Medulla oblongata (tissue), 1 donor: Measurements from ENCODE around the gene ADAM19.
A peak's percentile ranks its signal among the peaks of the same experiment; 100 is the strongest.

Experiments
- DNase-seq: peaks from one replicate; pipeline ENCODE4 v3.0.0-alpha.2; 2015; ENCODE audit errors: extremely low spot score

Gene ADAM19

DNA sequence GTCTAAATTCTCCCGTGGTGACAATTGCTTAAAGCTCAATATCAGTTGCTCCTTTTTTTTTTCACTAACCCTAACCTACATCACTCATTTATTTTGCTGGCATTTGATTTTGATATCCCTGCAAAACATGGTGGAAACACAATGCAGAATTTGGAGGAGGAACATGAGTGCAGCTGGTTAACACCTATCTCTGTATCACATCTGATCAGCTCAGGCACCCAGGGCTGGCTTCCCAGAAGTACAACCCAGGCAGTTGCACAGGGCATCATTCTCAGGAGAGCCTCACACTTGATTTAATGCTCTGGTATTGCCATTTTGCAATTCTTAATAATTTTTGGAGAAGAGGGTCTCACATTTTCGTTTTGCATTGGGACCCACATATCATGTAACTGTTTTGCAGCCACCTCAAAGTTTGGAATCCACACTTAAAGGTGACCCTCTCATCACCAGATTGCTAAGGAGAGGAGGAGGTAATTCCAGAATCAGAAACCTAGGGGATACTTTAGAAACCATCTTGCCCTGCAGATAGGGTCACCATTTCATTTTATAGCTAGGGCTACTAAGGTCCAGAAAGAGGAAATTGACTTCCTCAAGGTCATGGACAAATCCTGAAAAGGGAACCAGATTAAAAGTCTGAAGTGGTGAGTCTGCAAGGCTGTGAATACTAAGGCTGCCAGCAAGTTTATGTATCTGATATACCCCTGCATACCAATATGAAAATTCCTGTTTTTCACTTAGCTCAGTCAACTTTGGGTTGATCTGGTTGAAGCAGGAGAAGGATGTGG, 19.3 kb upstream of the ADAM19 start:
- DNase-seq = no peak

DNA sequence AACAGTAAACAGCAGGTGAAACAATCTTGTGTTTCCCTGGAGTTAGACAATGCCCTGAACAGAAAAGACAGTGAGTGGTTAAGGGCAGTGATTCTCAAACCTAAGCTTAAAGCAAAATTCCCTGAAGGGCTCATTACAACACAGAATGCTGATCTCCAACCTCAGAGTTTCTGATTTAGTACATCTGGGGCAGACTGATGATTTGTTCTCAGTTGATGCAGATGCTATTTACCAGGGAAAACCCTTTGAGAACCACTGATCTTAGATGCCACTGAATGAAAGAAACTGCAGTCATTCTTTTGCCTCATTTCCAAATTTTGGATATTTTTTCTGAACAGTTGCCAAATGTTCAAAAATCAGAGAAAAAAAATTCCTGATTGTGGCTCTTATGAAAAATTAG, 18.7 kb upstream of the ADAM19 start:
- DNase-seq = no peak

GRCh38 chr5:157593052-157593757, 17.6 kb upstream of the ADAM19 start:
- no peak for DNase-seq

DNA sequence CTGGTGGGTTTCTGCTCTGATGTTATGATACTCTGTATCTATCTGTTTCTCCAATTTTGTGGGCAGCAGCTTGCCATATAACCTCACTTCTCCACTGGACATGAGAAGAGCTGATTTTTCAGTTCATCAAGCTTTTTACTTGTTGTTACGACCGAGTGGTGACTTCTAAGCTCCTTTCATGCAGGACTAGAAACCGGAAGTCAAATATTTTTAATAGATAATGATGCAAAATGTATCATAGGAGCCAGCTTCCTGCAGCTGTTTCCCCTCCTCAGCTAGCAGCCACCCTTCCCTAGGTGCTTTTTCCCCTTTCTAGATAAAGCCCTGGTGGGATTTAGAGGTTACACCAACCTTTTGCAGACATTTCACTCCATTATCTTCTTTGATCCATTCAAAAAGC, 17.0 kb upstream of the ADAM19 start:
- DNase-seq = no peak

- DNase-seq = no peak
These were observed 14.9 kb upstream of the ADAM19 start for GRCh38 chr5:157590478-157590877.

DNA sequence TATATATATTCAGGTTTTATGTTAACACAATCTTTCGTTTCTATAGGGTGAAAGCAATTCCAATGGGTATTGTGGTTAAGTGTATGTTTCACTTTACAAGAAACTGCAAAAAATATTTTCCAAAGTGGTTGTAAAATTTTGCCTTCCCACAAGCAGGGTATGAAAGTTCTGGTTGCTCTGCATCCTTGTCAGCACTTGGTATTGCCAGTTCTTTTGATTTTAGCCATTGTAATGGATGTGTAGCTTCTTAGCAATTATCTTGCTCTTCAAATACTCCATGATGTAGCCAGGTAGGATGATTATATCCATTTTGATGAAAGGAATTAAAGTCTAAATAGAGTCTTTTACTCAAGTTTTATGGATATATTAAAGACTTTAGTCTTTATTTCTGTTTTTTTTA, 9.1 kb upstream of the ADAM19 start:
- DNase-seq = no peak

DNA sequence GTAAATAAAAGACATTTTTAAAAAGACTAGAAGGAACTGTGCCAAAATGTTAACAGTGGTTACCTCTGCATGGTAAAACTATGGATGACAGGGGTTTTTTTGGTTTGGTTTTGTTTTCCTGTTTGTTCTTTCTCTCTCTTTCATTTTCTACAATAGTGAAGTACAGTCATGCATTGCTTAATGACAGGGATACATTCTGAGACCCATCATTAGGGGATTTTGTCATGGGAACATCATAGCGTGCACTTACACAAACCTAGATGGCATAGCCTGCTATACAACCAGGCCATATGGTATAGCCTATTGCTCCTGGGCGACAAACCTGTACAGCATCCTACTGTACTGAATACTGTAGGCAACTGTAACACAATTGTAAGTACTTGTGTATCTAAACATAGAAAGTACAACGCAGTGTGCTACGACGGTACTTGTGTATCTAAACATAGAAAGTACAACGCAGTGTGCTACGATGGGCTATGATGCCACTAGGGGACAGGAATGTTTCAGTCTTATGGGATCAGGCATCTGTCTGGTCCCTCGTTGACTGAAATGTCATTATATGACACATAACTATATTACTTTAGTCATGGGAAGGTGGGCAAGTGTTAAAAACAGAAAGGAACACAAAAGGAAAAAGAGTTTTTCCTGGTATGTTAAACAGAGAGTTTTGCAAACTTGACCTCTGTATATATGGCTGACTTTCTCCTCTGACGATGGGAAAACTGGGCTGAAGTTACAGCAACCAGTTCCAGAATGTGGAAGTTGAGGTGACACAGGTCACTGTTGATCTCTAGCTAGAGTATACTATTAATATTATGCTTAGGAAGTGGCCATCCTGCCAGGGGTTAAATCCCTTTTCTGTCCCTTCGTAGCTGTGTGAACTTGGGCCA, 7.4 kb upstream of the ADAM19 start:
- no peak for DNase-seq

GRCh38 chr5:157581901-157582300, 6.3 kb upstream of the ADAM19 start:
- DNase-seq = no peak

DNA sequence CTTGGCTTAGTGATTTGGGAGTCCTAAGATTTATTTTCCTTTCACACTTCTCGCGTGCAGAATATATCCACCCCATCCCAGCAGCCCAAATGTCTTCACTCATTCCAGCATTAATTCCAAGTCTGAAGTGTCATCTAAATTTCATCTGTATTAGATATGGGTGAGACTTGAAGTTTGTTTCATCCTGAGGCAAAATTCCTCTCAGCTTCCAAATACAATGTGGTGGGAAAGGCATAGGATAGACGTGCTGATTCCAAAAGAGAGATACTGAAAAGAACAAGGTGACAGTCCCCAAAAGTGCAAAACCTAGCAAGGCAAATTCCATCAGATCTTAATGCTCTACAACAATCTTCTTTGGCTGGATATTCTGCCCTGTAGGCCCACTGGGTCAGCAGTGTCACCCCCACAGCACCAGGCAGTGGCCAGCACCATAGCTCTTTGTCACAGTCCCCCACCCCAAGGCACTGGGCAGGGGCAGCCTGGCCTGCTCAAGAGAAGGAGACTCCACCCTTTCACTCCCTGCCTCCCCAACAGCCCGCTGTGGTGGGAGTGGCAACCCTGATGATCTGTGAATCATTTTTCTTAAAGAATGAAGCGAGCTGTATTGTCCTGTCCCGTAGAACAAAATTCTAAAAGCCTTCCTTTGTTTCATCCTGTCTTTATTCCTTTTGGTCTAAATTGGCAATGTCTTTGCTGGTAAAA, 2.7 kb upstream of the ADAM19 start:
- no peak for DNase-seq

- no peak for DNase-seq
These were observed 1.1 kb upstream of the ADAM19 start for GRCh38 chr5:157576678-157577077.

DNA sequence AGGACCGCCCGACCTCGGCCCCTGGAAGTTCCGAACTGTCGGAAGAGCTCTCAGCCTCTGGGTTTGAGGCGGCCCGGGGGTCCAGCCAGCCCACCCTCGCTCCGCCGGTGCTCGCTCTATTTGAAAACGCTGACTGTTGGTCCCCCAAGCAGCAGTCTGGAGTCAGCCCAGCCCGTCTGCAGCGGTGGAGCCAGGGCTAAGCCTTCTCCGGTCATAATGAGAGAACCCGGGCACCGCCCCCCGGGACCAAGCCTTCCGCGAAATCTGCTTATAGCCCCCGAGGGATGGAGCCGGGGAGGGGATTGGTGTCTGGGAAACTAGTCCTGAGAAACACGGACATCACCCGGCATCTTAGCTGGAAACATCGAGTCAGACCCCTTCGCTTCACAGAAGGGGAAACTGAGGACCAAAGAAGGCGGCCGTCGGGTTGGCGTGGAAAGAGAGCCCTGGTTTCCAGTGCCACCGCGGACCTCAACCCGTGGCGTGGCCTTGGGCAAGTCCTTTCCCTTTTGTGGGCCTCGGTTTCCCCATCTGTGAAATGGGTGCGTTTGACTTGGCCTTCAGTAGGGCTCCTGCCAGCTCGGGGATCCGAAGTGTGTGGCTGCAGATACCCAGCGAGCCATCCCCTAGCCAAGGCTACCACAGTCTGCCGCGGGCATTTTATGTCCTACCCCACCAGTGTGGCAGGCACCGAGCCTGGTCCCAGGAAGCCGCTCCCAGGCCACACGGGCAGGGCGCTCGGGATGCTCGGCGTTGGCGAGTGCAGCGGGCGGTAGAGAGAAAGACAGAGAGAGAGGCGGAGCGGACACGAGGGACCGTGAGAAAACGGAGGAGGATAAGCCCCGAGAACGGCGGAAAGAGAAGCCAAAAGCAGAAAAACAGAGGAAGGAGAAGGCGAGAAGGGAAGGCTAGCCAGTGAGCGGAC, 857 bp downstream of the ADAM19 start:
- DNase-seq = no peak

- peak; percentile 80 for DNase-seq
These were observed 4.2 kb downstream of the ADAM19 start for GRCh38 chr5:157571357-157571827.

DNA sequence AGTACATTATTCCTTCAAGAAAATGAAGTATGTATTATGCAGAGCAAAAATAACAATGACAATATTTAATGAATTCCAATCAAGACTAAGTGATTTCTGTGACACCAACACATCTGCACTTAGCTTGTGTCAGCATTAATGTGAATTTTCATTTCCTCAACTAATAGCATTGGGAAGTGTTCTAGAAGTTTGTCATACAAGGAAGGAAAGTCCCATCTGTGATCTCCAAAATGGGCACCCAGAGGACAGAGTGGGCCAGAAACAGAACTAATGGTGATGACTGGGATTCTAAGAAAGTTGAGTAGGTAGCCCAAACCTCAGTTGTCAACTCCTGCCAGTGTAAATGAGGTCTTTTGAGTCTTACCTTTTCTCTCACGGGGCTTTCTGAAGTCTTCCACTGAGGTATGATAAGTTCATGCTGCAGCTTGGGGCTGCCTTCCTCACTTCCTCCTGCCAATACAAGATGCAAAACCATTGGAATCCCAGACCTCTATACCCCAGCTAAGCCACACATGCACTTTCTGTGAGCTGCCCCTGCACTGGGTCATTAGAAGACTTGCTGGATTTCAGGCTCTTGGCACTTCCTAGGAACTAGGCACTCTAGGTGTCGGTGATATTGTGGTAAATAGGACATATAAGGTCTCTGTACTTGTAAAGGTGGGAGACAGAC, 4.9 kb downstream of the ADAM19 start:
- no peak for DNase-seq

GRCh38 chr5:157568720-157569119, 6.9 kb downstream of the ADAM19 start:
- DNase-seq = peak; percentile 81

DNA sequence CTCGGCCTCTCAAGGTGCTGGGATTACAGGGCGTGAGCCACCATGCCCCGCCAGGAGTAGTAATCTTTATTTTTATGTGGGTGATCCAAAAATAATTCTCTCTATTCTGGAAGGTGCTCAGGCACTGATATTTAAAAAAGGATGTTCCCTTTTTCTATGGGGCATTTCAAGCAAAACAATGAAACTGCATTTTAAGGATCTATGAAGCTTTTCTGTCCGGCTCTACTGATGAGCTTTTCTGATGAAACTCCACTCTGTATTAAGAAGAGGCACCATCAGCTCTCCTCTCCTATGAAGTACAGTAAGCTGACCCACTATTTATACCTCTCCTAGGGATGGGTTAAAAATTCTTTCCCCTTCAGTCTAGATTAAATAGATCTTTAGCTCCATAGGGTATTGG, 7.4 kb downstream of the ADAM19 start:
- no peak for DNase-seq

DNA sequence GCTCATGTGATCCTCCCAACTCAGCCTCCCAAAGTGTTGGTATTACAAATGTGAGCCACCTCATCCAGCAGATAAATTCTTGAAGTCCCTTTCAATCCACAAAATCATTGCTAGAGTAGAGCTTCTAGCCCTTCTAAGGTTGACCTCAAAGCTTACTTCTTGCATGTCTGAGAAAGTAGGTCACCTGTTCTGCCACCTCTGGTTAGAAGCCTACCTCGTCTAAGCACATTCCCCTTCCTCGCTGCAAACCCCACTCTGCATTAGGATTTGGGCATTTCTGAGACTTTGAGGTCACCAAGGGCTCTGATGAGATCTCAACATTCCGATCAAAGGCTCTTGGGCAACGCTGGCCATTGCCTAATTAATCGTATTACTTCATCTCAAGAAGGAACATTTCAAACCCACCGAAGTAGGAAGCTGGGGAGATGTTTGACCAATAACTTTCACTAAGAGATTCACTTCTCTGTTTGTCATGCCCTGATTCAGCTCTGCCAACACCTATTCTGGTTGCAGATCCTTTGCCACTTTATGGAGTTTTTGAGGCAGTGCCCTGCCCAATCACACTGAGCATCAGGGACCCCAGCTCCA, 8.6 kb downstream of the ADAM19 start:
- DNase-seq = no peak

- no peak for DNase-seq
These were observed 11.5 kb downstream of the ADAM19 start for GRCh38 chr5:157563929-157564716.

DNA sequence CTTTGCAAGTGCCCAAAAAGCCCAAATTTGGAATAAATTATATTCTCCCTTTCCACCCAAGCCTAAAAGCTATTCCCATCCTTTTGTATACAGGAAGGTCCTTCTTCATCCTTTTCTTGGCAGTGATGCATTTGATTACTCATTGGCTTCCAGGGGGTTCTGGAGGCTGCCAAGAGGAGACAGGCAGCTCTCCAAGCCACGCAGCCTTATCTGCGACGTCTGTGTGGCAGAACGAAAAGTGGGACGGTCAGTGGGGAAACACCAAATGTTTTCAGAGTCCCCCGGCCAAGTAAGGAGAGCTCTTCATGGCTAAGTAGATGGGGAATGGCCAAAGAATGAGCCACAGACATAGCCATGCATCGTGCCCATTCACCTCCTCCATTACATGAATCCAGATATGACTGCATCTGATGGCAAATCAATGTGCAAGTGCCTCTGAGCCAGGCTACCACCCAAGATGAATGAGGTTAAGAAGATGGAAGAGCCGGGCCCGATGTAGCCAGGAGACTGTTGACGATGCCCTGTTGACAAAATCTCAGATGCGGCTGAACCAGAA, 12.1 kb downstream of the ADAM19 start:
- DNase-seq = no peak
